Pancreas (tissue), 10 donors: Measurements from ENCODE around the gene NLRP6. TPM values are rescaled to one million over a fixed set of nuclear protein-coding genes. Genes with fewer than 3 reads are reported as not detected.
A peak's percentile ranks its signal among the peaks of the same experiment; 100 is the strongest.

Experiments
- ATAC-seq, 4 donors: fragments of 200-7000 bp; cut with Tn5 transposase; one replicate each; pipeline versions ENCODE4 v1.8.0 to v1.9.1; 2020; ENCODE audit warnings: mild to moderate bottlenecking in 4 of 4, moderate library complexity in 4 of 4
- DNase-seq, 6 donors: peaks; one replicate each; pipeline ENCODE4 v3.0.0-alpha.2; 2020
- FAIRE-seq: peaks from 2 replicates; lab custom pipeline; 2012; peaks lifted over from hg19 to GRCh38; lab: Jason Lieb, UNC
- H3K27ac ChIP-seq, 4 donors: fragments of 200-600 bp; sonication (generic); 1 replicate in 3 of 4; 2 replicates in 1 of 4; pipeline versions ENCODE4 v1.5.0 to v1.8.0; 2020
- H3K27me3 ChIP-seq, 4 donors: fragments of 200-600 bp; one replicate each; pipeline ENCODE4 v1.8.0; 2021
- H3K36me3 ChIP-seq, 3 donors: fragments of 200-600 bp; sonication (generic) in 1 of 3; one replicate each; pipeline versions ENCODE4 v1.5.0 to v1.8.0; 2020 to 2021
- H3K4me1 ChIP-seq, 3 donors: fragments of 200-600 bp; one replicate each; pipeline ENCODE4 v1.8.0; 2021
- H3K4me3 ChIP-seq, 4 donors: fragments of 200-600 bp; sonication (generic) in 2 of 4; one replicate each; pipeline versions ENCODE4 v1.5.0 to v1.8.0; 2020 to 2021
- H3K9me3 ChIP-seq, 4 donors: fragments of 200-600 bp; one replicate each; pipeline ENCODE4 v1.8.0; 2021
- whole genome bisulfite sequencing, 2 donors: extraction: QIAGEN DNeasy Blood & Tissue Kit; methylation state at CpG; one replicate each; pipeline ENCODE4 v1.1.7; 2013; 5-methylcytosine and 5-hydroxymethylcytosine counted together
- intact Hi-C, 3 donors: fragments of 100-400 bp; cut with DNase I; formaldehyde crosslinking; loops; one replicate each; pipeline versions ENCODE4 v1.11.1 to v1.14.2; 2022
- polyA plus RNA-seq, 2 donors: library from polyadenylated mRNA; stranded (reverse); fragments of 200-250 nt; gene quantifications; one replicate each; pipeline ENCODE4 v1.2.3, GENCODE V29; 2013
- total RNA-seq, 6 donors: library from RNA; stranded (reverse); fragmentation: NEBNext Ultra II Directional in 4 of 6; extraction: Animal tissue kit (Norgen Biotek cat#: 25700) in 4 of 6; gene quantifications; one replicate each; pipeline versions ENCODE4 v1.2.1 to v1.2.4, GENCODE V29; 2021 to 2023
- TF ChIP-seq, protein P1 (sequence below), 4 donors: fragments of 200-600 bp; sonication (generic) in 3 of 4; IDR thresholded peaks; one replicate each; pipeline versions ENCODE4 v1.5.0 to v1.8.0; 2021; ENCODE audit warnings: antibody characterized with exemption in 4 of 4
- donor health status: healthy with polysubstance abuse.
- donor health status: DM: no; HTN: no; CAD: no; lungs with moderate emphysema.
- donor health status: DM: no; HTN: no; CAD: no.
- donor health status: control.
- donor health status: control.
- donor health status: Bipolar disorder and iron deficiency.
- donor health status: DM: yes; HTN: yes; CAD: no.
- donor health status: DM: no; HTN: no; CAD: no.
- donor health status: DM: no; HTN: no; CAD: no.
- donor health status: DM: yes; HTN: yes; CAD: no.

Gene NLRP6
- total and polyA plus RNA-seq, 8 donors = 0.05 to 0.23 (median 0.19) TPM; not detected in 2

DNA sequence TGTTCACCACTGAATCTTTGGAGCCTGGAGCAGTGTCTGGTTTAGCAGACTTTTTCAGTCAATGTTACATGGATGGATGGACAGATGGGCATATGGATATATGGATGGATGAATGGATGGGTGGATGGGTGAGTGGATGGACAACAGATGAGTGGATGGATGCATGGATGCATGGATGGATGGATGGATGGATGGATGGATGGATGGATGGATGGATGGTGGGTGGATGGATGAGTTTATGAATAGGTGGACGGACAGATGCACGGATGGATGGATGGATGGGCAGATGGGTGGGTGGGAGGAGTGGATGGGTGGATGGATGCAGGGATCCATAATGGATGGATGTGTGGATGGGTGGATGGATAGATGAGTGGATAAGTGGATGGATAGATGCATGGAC, 22.4 kb upstream of the NLRP6 start:
- WGBS, 2 donors = 89 to 91% methylated on average over 2 of the region's 2 CpGs
- H3K4me3 ChIP-seq = no peak overlapping the region
- H3K27ac ChIP-seq = no peak overlapping the region
- no peaks in the 10 kb centered on the region for H3K27me3 ChIP-seq
- DNase-seq (no peak), FAIRE-seq (no peak), ATAC-seq (no peak)
- H3K9me3 ChIP-seq = no peaks in the 10 kb centered on the region
- H3K4me1 ChIP-seq = no peaks in the 10 kb centered on the region
- intact Hi-C loops = no loop called here
- TF ChIP-seq, protein P1, sequence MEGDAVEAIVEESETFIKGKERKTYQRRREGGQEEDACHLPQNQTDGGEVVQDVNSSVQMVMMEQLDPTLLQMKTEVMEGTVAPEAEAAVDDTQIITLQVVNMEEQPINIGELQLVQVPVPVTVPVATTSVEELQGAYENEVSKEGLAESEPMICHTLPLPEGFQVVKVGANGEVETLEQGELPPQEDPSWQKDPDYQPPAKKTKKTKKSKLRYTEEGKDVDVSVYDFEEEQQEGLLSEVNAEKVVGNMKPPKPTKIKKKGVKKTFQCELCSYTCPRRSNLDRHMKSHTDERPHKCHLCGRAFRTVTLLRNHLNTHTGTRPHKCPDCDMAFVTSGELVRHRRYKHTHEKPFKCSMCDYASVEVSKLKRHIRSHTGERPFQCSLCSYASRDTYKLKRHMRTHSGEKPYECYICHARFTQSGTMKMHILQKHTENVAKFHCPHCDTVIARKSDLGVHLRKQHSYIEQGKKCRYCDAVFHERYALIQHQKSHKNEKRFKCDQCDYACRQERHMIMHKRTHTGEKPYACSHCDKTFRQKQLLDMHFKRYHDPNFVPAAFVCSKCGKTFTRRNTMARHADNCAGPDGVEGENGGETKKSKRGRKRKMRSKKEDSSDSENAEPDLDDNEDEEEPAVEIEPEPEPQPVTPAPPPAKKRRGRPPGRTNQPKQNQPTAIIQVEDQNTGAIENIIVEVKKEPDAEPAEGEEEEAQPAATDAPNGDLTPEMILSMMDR (IDR thresholded peaks at IDR 0.05) = no peak
- H3K36me3 ChIP-seq = peaks cover 0 to 11% (median 0%) of the 10 kb centered on the region in 3 donors

DNA sequence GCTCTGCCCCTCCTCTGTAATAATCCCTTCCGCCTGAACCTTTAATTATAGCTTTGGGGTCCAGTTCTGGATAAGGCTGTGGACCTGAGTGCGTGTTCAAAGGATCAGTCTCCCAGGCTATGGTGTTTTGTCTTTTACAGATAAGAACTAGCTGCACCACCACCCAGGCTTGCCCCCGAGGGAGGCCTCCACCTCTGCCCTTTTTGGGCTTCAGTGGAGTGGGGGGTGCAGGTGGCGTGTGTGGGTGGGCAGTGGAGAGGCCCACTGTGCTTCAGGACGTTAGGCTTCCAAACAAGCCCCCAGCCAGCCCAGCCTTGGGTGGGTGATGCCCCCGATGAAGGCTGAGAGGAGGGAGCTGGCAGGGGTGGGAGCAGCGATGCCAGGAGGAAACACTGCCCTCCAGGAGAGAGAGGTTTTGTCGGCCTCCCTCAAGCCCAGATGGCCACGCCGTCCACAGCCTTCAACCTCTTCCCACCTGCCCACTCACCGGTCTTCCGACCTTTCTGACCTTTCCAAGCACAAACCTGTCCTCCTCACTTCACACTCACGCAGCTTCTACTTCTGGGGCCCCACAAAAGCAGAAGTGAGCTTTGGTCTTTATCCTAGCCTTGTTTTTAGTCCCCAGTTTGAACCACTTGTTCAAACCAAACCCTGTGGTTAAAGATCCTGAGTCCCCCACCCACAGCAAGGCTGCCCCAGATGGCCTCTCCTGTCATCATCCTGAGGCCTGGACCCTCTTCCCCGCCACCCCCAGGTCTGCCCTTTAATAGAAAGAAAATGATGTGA, 21.1 kb upstream of the NLRP6 start:
- Histone ChIP-seq H3K9me3 (no peaks in the 10 kb centered on the region), H3K27me3 (no peaks in the 10 kb centered on the region), H3K27ac (no peak overlapping the region), H3K36me3 (peaks cover 0 to 7% (median 0%) of the 10 kb centered on the region in 3 donors), H3K4me1 (no peaks in the 10 kb centered on the region), H3K4me3 (no peak overlapping the region)
- intact Hi-C loops = no loop called here
- 70 to 73% methylated on average over 14 of the region's 14 CpGs for WGBS, 2 donors
- TF ChIP-seq, protein P1 (IDR thresholded peaks at IDR 0.05) = no peak
- ATAC-seq (no peak), DNase-seq (no peak), FAIRE-seq (no peak)

DNA sequence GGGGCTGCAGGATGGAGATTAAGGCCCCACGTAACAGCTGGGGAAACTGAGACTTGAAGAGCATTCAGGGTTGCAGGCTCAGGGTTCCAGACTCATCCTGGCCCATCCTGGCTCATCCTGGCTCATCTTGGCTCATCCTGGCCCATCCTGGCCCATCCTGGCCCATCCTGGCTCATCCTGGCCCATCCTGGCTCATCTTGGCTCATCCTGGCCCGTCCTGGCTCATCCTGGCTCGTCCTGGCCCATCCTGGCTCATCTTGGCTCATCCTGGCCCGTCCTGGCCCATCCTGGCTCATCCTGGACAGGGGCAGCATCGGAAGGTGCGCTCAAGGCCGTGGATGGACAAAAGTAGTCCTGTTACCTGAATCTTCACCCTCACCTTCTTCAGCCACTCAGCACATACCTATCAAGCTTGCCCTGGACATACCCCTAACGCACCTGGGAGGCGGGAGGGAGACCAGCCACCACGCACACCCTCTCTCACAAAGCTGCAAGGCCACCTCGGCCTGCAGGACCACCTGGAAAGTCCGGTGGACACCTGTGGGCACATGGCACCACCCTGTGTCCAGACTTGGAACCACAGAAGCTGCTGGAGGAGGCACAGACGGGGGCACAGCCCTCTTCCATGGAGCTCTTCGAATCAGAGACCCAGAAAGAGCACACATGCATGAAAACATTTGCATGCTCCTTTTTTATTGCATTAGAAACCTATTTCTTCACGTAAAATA, 20.3 kb upstream of the NLRP6 start:
- Histone ChIP-seq H3K4me3 (no peak overlapping the region), H3K4me1 (no peaks in the 10 kb centered on the region), H3K9me3 (no peaks in the 10 kb centered on the region), H3K27ac (no peak overlapping the region), H3K36me3 (no peaks in the 10 kb centered on the region), H3K27me3 (no peaks in the 10 kb centered on the region)
- TF ChIP-seq, protein P1 (IDR thresholded peaks at IDR 0.05) = no peak
- 43 to 56% methylated on average over 15 of the region's 15 CpGs for WGBS, 2 donors
- ATAC-seq = peak in 2 of 4 donors; percentile 27 to 40
- no peak for FAIRE-seq
- intact Hi-C loops = no loop called here
- DNase-seq = no peak

DNA sequence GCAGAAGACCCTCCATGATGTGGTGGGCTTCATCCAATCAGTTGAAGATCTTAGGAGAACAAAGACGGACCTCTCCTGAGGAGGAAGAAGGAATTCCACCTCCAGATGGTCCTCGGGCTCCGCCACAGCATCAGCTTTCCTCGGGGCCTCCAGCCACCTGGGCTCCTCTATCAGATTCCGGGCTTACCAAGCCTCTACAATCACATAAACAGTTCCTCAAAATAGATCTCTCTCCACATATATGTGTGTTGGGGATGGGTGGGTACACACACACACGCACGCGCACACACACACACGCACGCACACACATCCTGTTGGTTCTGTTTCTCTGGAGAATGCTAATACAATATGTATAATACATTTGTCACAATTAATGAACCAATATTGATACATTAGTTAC, 18.8 kb upstream of the NLRP6 start:
- no peak for DNase-seq
- H3K27me3 ChIP-seq = no peaks in the 10 kb centered on the region
- no peaks in the 10 kb centered on the region for H3K4me1 ChIP-seq
- H3K9me3 ChIP-seq = no peaks in the 10 kb centered on the region
- no peak overlapping the region for H3K27ac ChIP-seq
- H3K4me3 ChIP-seq = no peak overlapping the region
- TF ChIP-seq, protein P1 (IDR thresholded peaks at IDR 0.05) = no peak
- intact Hi-C loops = no loop called here
- FAIRE-seq = no peak
- H3K36me3 ChIP-seq = no peaks in the 10 kb centered on the region
- WGBS, 2 donors = 70 to 71% methylated on average over 10 of the region's 10 CpGs
- no peak for ATAC-seq
